Measurements from ENCODE around the gene CACNA2D2. TPM values are rescaled to one million over a fixed set of nuclear protein-coding genes. Genes with fewer than 3 reads are reported as not detected.

CACNA2D2 gene
- total RNA-seq, 1 experiment from 2014 or later = 27.7 TPM

DNA sequence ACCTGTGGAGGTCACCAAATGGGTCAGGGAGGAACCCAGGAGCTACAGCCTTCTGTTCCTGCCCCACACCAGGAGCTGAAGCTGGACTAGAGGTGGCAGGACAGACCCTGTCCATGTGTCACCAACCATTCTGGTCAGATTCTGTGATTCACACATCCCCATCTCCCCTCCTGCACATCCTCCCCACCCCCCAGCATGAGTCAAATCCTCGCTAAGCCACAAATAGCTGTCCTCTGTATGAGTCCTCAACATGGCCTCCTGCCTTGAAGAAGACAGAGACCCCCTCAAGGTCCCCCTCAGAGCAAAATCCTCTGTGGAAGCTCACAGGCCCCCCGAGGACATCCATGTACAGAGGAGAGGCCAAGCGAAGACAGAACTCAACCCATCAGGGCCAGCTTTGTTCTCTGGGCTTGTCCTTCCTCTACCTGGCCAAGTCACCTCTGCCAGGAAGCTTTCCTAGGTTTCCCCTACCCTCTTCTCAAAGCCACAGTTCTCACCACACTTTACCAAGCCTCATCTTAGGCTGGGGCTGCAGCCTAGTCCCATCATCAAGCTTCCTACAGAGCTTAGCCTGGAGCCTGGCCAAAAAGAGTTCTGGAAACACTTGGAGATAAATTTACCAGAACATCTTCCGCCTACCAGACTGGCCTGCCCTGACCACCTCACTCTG lies 17.1 kb downstream of the CACNA2D2 start:
- Histone ChIP-seq H2BK15ac (ENCODE audit: low read depth, low read length) (no peak overlapping the region), H2BK5ac (ENCODE audit: insufficient read length, low read length) (no peak overlapping the region), H3K4ac (ENCODE audit: low read depth, low read length) (no peak overlapping the region), H3K14ac (ENCODE audit: insufficient read depth, low read length) (no peak overlapping the region), H3K4me2 (ENCODE audit: insufficient read depth, insufficient read length, low read length) (no peak overlapping the region), H4K5ac (ENCODE audit: insufficient read length, low read depth, low read length) (no peak overlapping the region), H3K56ac (ENCODE audit: insufficient read length, low read depth, low read length) (no peak overlapping the region), H4K91ac (ENCODE audit: insufficient read length, low read depth, low read length) (no peak overlapping the region), H4K20me1 (ENCODE audit: control insufficient read depth, insufficient read depth, insufficient read length) (no peaks in the 10 kb centered on the region), H3K4me1 (ENCODE audit: insufficient read depth, low read length) (peaks cover under 1% of the 10 kb centered on the region; the same call in 1 of the 2 replicates), H3K27me3 (ENCODE audit: insufficient read depth, low read length) (no peaks in the 10 kb centered on the region), H3K18ac (ENCODE audit: insufficient read length, low read depth, low read length) (no peak overlapping the region), H3K79me2 (ENCODE audit: insufficient read depth, low read length) (no peaks in the 10 kb centered on the region), H3K23me2 (ENCODE audit: insufficient read length, low read depth, low read length, poor library complexity, severe bottlenecking) (no peaks in the 10 kb centered on the region), H2BK120ac (ENCODE audit: low read depth, low read length, poor library complexity, severe bottlenecking) (no peak overlapping the region), H2BK12ac (ENCODE audit: insufficient read length, low read depth, low read length) (no peak overlapping the region), H3T11ph (ENCODE audit: low read length) (no peak overlapping the region), H2BK20ac (ENCODE audit: low read depth, low read length, poor library complexity, severe bottlenecking) (no peak overlapping the region), H2AK5ac (ENCODE audit: insufficient read length, low read length) (no peak overlapping the region), H3K27ac (ENCODE audit: insufficient read length, low read depth, low read length) (no peak overlapping the region), H3K79me1 (ENCODE audit: insufficient read depth, low read depth, low read length, poor library complexity, severe bottlenecking) (no peaks in the 10 kb centered on the region), H2AFZ (ENCODE audit: low read length) (no peak overlapping the region), H3K23ac (ENCODE audit: insufficient read length, low read depth, low read length) (no peak overlapping the region), H4K8ac (replicated peaks; ENCODE audit: insufficient read length, low read depth, low read length) (no peak overlapping the region), H3K9ac (ENCODE audit: extremely low read depth, insufficient read length, low read length) (no peak overlapping the region), H3K9me3 (ENCODE audit: control insufficient read depth, low read depth, low read length) (no peaks in the 10 kb centered on the region)
- Mint-ChIP-seq H3K4me3 (no peak overlapping the region), H3K9me3 (no peaks in the 10 kb centered on the region; a peak in 1 of 5 replicates), H3K27ac (peak overlapping the region in 1 of 3 experiments; percentile 35; a peak in 2 of 7 replicates), H3K4me1 (peaks cover 43 to 56% of the 10 kb centered on the region in 2 experiments), H3K36me3 (ENCODE audit: insufficient read depth in 1 of 3, low read depth in 3 of 3) (no peaks in the 10 kb centered on the region), H3K27me3 (ENCODE audit: low read depth) (no peaks in the 10 kb centered on the region)
- TF ChIP-seq, protein P1, sequence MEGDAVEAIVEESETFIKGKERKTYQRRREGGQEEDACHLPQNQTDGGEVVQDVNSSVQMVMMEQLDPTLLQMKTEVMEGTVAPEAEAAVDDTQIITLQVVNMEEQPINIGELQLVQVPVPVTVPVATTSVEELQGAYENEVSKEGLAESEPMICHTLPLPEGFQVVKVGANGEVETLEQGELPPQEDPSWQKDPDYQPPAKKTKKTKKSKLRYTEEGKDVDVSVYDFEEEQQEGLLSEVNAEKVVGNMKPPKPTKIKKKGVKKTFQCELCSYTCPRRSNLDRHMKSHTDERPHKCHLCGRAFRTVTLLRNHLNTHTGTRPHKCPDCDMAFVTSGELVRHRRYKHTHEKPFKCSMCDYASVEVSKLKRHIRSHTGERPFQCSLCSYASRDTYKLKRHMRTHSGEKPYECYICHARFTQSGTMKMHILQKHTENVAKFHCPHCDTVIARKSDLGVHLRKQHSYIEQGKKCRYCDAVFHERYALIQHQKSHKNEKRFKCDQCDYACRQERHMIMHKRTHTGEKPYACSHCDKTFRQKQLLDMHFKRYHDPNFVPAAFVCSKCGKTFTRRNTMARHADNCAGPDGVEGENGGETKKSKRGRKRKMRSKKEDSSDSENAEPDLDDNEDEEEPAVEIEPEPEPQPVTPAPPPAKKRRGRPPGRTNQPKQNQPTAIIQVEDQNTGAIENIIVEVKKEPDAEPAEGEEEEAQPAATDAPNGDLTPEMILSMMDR (conservative IDR thresholded peaks at IDR 0.05) = no peak
- no CpG with 5 or more reads among the region's 4 CpGs for WGBS (ENCODE audit: extremely low coverage, insufficient read length, low lambda C conversion rate)
- DNase-seq = no peak
